ENCODE results near the gene SMS. TPM values are rescaled to one million over a fixed set of nuclear protein-coding genes. Genes with fewer than 3 reads are reported as not detected.

The SMS gene
- total and polyA plus RNA-seq, 2 of the 13 experiments (the other 11 are each of a cell fraction or from before 2014, with no cell fraction given) = 40.5 to 91.9 TPM

- 93% methylated on average over 4 of the region's 4 CpGs for WGBS (ENCODE audit: low lambda C conversion rate)
- FAIRE-seq = no peak
- Histone ChIP-seq H3K27me3 (ENCODE audit: control insufficient read depth in 1 of 2, insufficient read depth in 2 of 2, low read length in 2 of 2) (no peaks in the 10 kb centered on the region), H4K20me1 (ENCODE audit: insufficient read depth, low read length) (no peaks in the 10 kb centered on the region), H3K36me3 (replicated peaks in 1 of 2; ENCODE audit: control insufficient read depth in 1 of 2, insufficient read depth in 2 of 2, low read length in 2 of 2) (no peaks in the 10 kb centered on the region), H3K9me3 (ENCODE audit: low read length) (no peaks in the 10 kb centered on the region), H2AFZ (ENCODE audit: low read length) (no peak overlapping the region), H3K27ac (ENCODE audit: extremely low read length, insufficient read depth, low read length) (no peak overlapping the region), H3K9ac (ENCODE audit: insufficient read depth, low read depth, low read length) (no peak overlapping the region), H3K79me2 (ENCODE audit: insufficient read depth, low read length) (no peaks in the 10 kb centered on the region), H3K4me1 (ENCODE audit: insufficient read depth, low read length) (no peaks in the 10 kb centered on the region; the same call in 1 of the 2 replicates), H3K4me3 (replicated peaks in 1 of 3; ENCODE audit: insufficient read depth in 1 of 3, low read depth in 2 of 3, low read length in 3 of 3) (no peak overlapping the region), H3K4me2 (ENCODE audit: low read depth, low read length) (no peak overlapping the region)
- DNase-seq (ENCODE audit: low spot score) = no peak
- ChIA-PET POLR2A (no interaction called here), CTCF (ENCODE audit: low intra/inter-chr PET ratio, low total read pairs) (no interaction called here)
- BruUV-seq (replicated peaks) = no TSS peak
- no peak for ATAC-seq
- intact Hi-C loops (cut with micrococcal nuclease; ENCODE audit: unreplicated experiment) (no loop called here), in situ Hi-C loops (cut with HindIII; ENCODE audit: extremely low pct_ligation_motif_present, low pct_unique_long_range_greater_than_20kb) (no loop called here)
- TF ChIP-seq ZBTB37 (CRISPR knock-in tag; IDR thresholded peaks at IDR 0.05) (no peak), ZNF577 (CRISPR knock-in tag; IDR thresholded peaks at IDR 0.05; ENCODE audit: borderline replicate concordance, low read depth) (no peak), ZNF557 (CRISPR knock-in tag; IDR thresholded peaks at IDR 0.05) (no peak), NKX3-1 (CRISPR knock-in tag; IDR thresholded peaks at IDR 0.05) (no peak), ZNF512 (CRISPR knock-in tag; IDR thresholded peaks at IDR 0.05) (no peak), ZNF234 (CRISPR knock-in tag; conservative IDR thresholded peaks at IDR 0.05) (no peak), ZNF564 (CRISPR knock-in tag; IDR thresholded peaks at IDR 0.05) (no peak), HNRNPLL (IDR thresholded peaks at IDR 0.05; ENCODE audit: low read depth, low read length, poor library complexity, severe bottlenecking) (no peak), ATF4 (CRISPR knock-in tag; IDR thresholded peaks at IDR 0.05) (no peak), PLSCR1 (CRISPR knock-in tag; IDR thresholded peaks at IDR 0.05; ENCODE audit: borderline replicate concordance) (no peak), RBM39 (IDR thresholded peaks at IDR 0.05; ENCODE audit: low read depth, low read length, poor library complexity, severe bottlenecking) (no peak), MAFK (conservative IDR thresholded peaks at IDR 0.05 in 1 of 2, IDR thresholded peaks at IDR 0.05 in 1 of 2; ENCODE audit: low read length in 2 of 2) (no peak), TBL1XR1 (IDR thresholded peaks at IDR 0.05; ENCODE audit: borderline replicate concordance, low read length, partially characterized antibody) (no peak), LBX2 (CRISPR knock-in tag; IDR thresholded peaks at IDR 0.05; ENCODE audit: borderline replicate concordance) (no peak)
These were observed 29.0 kb upstream of the SMS start for GRCh38 chrX:21911481-21911880.

All from HepG2 (cell line).